ENCODE results near the gene GNLY. TPM values are rescaled to one million over a fixed set of nuclear protein-coding genes. Genes with fewer than 3 reads are reported as not detected.

Gene GNLY
- total and polyA plus RNA-seq, 2 of the 13 experiments (the other 11 are each of a cell fraction or from before 2014, with no cell fraction given): not detected

DNA sequence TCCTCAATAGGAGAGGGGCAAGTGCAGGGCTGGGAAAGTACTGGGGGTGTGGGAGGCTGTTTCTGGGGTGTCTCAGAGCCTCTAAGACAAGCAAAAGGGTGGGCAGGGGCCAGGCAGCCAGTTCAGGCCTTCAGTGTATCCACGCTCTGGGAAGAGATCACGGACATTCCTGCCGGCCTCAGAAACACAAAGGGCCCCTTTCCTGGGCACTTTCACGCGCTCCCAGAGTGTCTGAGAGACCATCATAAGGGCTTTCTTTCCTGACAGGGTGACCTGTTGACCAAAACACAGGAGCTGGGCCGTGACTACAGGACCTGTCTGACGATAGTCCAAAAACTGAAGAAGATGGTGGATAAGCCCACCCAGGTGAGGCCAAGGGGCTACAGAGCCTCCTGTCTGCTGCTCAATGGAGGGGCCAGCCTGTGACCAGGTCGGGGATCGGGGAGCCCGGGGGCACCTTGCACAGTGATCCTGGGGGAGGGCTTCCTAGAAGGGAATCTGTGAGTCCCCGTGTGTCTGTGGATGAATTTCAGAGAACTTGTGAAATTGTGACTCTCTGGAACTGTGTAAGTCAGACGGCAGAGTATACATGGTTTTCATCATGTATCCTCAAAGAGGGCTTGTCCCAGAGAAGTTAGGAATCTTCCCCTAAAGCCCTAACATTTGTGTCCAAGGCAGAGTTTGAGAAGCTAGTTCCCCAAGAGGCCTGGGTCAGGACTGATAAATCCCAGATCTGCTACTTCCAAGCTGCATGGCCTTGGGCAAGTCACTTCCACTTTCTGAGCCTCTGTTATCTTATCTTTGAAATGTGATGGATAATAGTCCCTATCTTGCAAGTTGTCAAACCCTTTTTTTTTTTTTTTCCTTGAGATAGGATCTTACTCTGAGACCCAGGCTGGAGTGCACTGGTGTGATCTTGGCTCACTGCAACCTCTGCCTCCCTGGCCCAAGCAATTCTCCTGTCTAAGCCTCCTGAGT is 1.8 kb downstream of the GNLY start (continued):
- TF ChIP-seq ZNF33B (CRISPR knock-in tag; IDR thresholded peaks at IDR 0.05): no peak
- no peak for TF ChIP-seq YEATS4 (CRISPR knock-in tag; IDR thresholded peaks at IDR 0.05; ENCODE audit: borderline replicate concordance)
- TF ChIP-seq, protein P1, sequence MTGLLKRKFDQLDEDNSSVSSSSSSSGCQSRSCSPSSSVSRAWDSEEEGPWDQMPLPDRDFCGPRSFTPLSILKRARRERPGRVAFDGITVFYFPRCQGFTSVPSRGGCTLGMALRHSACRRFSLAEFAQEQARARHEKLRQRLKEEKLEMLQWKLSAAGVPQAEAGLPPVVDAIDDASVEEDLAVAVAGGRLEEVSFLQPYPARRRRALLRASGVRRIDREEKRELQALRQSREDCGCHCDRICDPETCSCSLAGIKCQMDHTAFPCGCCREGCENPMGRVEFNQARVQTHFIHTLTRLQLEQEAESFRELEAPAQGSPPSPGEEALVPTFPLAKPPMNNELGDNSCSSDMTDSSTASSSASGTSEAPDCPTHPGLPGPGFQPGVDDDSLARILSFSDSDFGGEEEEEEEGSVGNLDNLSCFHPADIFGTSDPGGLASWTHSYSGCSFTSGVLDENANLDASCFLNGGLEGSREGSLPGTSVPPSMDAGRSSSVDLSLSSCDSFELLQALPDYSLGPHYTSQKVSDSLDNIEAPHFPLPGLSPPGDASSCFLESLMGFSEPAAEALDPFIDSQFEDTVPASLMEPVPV (CRISPR knock-in tag; IDR thresholded peaks at IDR 0.05): no peak

DNA sequence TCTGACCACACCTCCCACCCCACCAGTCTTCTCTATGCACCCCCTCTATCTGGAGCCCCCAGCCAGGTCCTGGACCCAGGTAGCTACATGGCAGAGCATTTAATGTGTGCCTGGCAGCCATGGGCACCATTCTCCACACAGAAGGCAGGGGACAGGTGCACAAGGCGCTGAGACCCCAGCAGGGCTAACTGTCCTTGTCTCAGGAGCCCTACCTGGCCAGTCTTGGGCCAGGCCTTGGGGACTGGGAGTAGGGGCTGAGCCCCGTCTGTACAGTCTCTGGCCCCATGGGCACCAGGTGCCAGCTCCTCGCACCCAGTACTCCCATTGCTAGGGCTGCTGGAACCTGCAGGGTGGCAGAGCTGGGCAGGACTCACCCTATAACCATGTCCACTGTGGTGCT is 2.9 kb downstream of the GNLY start:
- CTCF ChIA-PET (ENCODE audit: low intra/inter-chr PET ratio, low total read pairs): no interaction called here
- in situ Hi-C loops (cut with HindIII; ENCODE audit: extremely low pct_ligation_motif_present, low pct_unique_long_range_greater_than_20kb): no loop called here

More for the DNA sequence above, 2.9 kb downstream of the GNLY start:
- no peak overlapping the region for H3K4me2 ChIP-seq (ENCODE audit: low read depth, low read length)
- H3K9me3 ChIP-seq (ENCODE audit: low read length): no peaks in the 10 kb centered on the region
- H3K36me3 ChIP-seq (replicated peaks in 1 of 2; ENCODE audit: control insufficient read depth in 1 of 2, insufficient read depth in 2 of 2, low read length in 2 of 2): no peaks in the 10 kb centered on the region
- H4K20me1 ChIP-seq (ENCODE audit: insufficient read depth, low read length): no peaks in the 10 kb centered on the region
- no TSS peak for BruUV-seq (replicated peaks)
- H3K4me3 ChIP-seq (replicated peaks in 1 of 3; ENCODE audit: insufficient read depth in 1 of 3, low read depth in 2 of 3, low read length in 3 of 3): no peak overlapping the region
- no CpG with 5 or more reads among the region's 3 CpGs for WGBS (ENCODE audit: low lambda C conversion rate)
- intact Hi-C loops (cut with micrococcal nuclease; ENCODE audit: unreplicated experiment): no loop called here
- H3K79me2 ChIP-seq (ENCODE audit: insufficient read depth, low read length): no peaks in the 10 kb centered on the region
- no peak for DNase-seq (ENCODE audit: low spot score)
- TF ChIP-seq ZFP36L1 (CRISPR knock-in tag; IDR thresholded peaks at IDR 0.05) (no peak), ZNF33B (CRISPR knock-in tag; IDR thresholded peaks at IDR 0.05) (no peak), AKAP8 (CRISPR knock-in tag; IDR thresholded peaks at IDR 0.05) (no peak), ERF (CRISPR knock-in tag; IDR thresholded peaks at IDR 0.05) (no peak), BORCS8-MEF2B (CRISPR knock-in tag; IDR thresholded peaks at IDR 0.05) (no peak), CBX5 (CRISPR knock-in tag; IDR thresholded peaks at IDR 0.05; ENCODE audit: borderline replicate concordance) (no peak), ZNF496 (CRISPR knock-in tag; IDR thresholded peaks at IDR 0.05; ENCODE audit: insufficient replicate concordance) (no peak), NFKB2 (CRISPR knock-in tag; IDR thresholded peaks at IDR 0.05; ENCODE audit: borderline replicate concordance) (no peak)
- TF ChIP-seq, protein P2, sequence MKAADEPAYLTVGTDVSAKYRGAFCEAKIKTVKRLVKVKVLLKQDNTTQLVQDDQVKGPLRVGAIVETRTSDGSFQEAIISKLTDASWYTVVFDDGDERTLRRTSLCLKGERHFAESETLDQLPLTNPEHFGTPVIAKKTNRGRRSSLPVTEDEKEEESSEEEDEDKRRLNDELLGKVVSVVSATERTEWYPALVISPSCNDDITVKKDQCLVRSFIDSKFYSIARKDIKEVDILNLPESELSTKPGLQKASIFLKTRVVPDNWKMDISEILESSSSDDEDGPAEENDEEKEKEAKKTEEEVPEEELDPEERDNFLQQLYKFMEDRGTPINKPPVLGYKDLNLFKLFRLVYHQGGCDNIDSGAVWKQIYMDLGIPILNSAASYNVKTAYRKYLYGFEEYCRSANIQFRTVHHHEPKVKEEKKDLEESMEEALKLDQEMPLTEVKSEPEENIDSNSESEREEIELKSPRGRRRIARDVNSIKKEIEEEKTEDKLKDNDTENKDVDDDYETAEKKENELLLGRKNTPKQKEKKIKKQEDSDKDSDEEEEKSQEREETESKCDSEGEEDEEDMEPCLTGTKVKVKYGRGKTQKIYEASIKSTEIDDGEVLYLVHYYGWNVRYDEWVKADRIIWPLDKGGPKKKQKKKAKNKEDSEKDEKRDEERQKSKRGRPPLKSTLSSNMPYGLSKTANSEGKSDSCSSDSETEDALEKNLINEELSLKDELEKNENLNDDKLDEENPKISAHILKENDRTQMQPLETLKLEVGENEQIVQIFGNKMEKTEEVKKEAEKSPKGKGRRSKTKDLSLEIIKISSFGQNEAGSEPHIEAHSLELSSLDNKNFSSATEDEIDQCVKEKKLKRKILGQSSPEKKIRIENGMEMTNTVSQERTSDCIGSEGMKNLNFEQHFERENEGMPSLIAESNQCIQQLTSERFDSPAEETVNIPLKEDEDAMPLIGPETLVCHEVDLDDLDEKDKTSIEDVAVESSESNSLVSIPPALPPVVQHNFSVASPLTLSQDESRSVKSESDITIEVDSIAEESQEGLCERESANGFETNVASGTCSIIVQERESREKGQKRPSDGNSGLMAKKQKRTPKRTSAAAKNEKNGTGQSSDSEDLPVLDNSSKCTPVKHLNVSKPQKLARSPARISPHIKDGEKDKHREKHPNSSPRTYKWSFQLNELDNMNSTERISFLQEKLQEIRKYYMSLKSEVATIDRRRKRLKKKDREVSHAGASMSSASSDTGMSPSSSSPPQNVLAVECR (CRISPR knock-in tag; IDR thresholded peaks at IDR 0.05; ENCODE audit: borderline replicate concordance): no peak
- TF ChIP-seq, protein P3, sequence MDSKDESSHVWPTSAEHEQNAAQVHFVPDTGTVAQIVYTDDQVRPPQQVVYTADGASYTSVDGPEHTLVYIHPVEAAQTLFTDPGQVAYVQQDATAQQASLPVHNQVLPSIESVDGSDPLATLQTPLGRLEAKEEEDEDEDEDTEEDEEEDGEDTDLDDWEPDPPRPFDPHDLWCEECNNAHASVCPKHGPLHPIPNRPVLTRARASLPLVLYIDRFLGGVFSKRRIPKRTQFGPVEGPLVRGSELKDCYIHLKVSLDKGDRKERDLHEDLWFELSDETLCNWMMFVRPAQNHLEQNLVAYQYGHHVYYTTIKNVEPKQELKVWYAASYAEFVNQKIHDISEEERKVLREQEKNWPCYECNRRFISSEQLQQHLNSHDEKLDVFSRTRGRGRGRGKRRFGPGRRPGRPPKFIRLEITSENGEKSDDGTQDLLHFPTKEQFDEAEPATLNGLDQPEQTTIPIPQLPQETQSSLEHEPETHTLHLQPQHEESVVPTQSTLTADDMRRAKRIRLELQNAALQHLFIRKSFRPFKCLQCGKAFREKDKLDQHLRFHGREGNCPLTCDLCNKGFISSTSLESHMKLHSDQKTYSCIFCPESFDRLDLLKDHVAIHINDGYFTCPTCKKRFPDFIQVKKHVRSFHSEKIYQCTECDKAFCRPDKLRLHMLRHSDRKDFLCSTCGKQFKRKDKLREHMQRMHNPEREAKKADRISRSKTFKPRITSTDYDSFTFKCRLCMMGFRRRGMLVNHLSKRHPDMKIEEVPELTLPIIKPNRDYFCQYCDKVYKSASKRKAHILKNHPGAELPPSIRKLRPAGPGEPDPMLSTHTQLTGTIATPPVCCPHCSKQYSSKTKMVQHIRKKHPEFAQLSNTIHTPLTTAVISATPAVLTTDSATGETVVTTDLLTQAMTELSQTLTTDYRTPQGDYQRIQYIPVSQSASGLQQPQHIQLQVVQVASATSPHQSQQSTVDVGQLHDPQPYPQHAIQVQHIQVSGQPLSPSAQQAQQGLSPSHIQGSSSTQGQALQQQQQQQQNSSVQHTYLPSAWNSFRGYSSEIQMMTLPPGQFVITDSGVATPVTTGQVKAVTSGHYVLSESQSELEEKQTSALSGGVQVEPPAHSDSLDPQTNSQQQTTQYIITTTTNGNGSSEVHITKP (CRISPR knock-in tag; IDR thresholded peaks at IDR 0.05; ENCODE audit: low read depth): no peak
- no peak overlapping the region for H2AFZ ChIP-seq (ENCODE audit: low read length)
- ATAC-seq: no peak
- no peak overlapping the region for H3K9ac ChIP-seq (ENCODE audit: insufficient read depth, low read depth, low read length)
- POLR2A ChIA-PET: no interaction called here
- no peaks in the 10 kb centered on the region for H3K4me1 ChIP-seq (ENCODE audit: insufficient read depth, low read length)
- FAIRE-seq: no peak
- no peak overlapping the region for H3K27ac ChIP-seq (ENCODE audit: extremely low read length, insufficient read depth, low read length)
- peaks cover 13 to 63% of the 10 kb centered on the region in 2 experiments; a peak in 4 of 5 replicates for H3K27me3 ChIP-seq (ENCODE audit: control insufficient read depth in 1 of 2, insufficient read depth in 2 of 2, low read length in 2 of 2)
